Immature natural killer cell (primary cell): ENCODE measurements around the gene ELF4. TPM values are rescaled to one million over a fixed set of nuclear protein-coding genes. Genes with fewer than 3 reads are reported as not detected.

Experiments
- DNase-seq, 3 donors: peaks; one replicate each; pipeline ENCODE4 v3.0.0; 2022; ENCODE audit warnings: mixed read lengths in 1 of 3
- H3K27ac Mint-ChIP-seq, 6 donors: one replicate each; pipeline ENCODE4 v1.8.0; 2020; ENCODE audit warnings: mixed read lengths in 6 of 6, mild to moderate bottlenecking in 5 of 6, inconsistent platforms in 4 of 6, moderate library complexity in 3 of 6
- H3K27me3 Mint-ChIP-seq, 3 donors: one replicate each; pipeline ENCODE4 v1.8.0; 2020 to 2021; ENCODE audit warnings: low read depth in 3 of 3, mild to moderate bottlenecking in 3 of 3, mixed read lengths in 3 of 3, moderate library complexity in 3 of 3, inconsistent platforms in 1 of 3
- H3K36me3 Mint-ChIP-seq, 3 donors: one replicate each; pipeline ENCODE4 v1.8.0; 2020; ENCODE audit warnings: mixed read lengths in 3 of 3, inconsistent platforms in 2 of 3, mild to moderate bottlenecking in 2 of 3
- H3K4me1 Mint-ChIP-seq, 2 donors: one replicate each; pipeline ENCODE4 v1.8.0; 2020; ENCODE audit warnings: inconsistent platforms in 2 of 2, mild to moderate bottlenecking in 2 of 2, mixed read lengths in 2 of 2, moderate library complexity in 1 of 2
- H3K4me3 Mint-ChIP-seq, 5 donors: one replicate each; pipeline ENCODE4 v1.8.0; 2020; ENCODE audit warnings: mild to moderate bottlenecking in 5 of 5, mixed read lengths in 5 of 5, inconsistent platforms in 3 of 5, moderate library complexity in 3 of 5
- H3K9me3 Mint-ChIP-seq, 6 donors: one replicate each; pipeline ENCODE4 v1.8.0; 2020; ENCODE audit warnings: mild to moderate bottlenecking in 6 of 6, mixed read lengths in 6 of 6, inconsistent platforms in 4 of 6, moderate library complexity in 3 of 6
- polyA plus RNA-seq, 3 donors: library from polyadenylated mRNA; unstranded; fragments of 300-500 nt; fragmentation: Illumina TruSeq; gene quantifications; one replicate each; pipeline ENCODE4 v1.2.3, GENCODE V29; 2021

ELF4 gene
- polyA plus RNA-seq, 3 donors from 2014 or later, result 12.3 to 44.9 (median 14.7) TPM

DNA sequence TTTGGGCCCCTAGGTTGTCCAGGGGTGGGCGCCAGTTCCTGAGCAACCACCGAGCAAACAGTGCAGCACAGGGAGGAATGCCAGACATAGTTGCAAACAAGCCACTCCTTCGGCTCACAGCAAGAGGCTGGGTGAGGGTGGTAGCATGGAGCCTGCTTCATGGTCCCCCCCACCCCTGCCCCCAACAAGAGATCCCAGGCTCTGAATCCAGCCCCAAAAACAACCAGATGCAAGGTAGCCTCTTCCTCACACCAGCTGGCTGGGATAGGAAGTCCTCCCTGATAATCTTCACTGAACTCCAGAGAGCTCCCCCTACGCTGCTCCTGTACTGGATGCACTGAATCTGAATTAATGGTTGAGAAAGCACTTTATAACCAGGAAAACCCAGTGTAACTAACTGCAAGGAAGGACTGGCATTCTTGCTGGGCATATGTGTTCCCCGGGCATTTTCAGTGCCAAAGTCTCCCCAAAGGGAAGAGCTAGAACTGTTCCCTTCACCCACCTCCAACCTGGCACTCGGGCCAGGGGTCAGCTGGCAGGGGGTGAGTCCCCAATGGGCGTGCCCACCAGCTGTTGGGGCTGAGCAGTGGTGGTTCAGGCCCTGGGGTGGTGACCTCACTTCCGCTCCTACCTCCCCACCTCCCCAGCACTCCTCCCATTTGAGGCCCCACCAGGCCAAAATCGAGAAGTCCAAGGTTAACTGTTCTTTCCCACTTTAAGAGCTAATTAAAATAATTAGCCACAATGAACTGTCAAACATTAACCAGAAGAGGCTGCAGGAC is 1.5 kb downstream of the ELF4 start:
- Mint-ChIP-seq H3K27me3 (peaks cover 0 to 6% (median 3%) of the 10 kb centered on the region in 3 donors), H3K4me3 (peak overlapping the region; percentile 88 to 92 (median 91)), H3K4me1 (peaks cover 53 to 54% of the 10 kb centered on the region in 2 donors), H3K36me3 (no peaks in the 10 kb centered on the region), H3K9me3 (no peaks in the 10 kb centered on the region), H3K27ac (peak overlapping the region; percentile 85 to 93 (median 92))
- peak; percentile 52 to 55 (median 53) for DNase-seq

DNA sequence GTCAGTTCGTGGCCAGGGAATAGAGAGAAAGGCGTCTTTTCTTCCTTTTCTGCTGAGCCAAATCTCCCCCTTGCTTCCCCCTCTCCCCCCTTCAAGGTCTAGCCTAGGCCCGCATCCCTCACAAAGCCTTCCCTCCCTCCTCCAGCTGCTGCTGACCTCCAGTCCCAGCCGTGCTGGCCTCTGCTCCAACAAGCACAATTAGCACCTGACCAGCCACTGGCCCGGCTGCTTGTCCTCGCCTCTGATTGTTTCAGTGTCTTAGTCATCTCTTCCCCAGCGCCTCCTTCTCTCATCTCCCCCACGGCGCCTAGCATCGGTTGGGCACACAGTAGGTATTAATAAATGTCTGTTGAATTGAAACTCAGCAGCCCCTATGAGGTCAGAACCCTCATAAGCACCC is 4.2 kb downstream of the ELF4 start:
- Mint-ChIP-seq H3K4me3 (peak overlapping the region; percentile 39 to 78 (median 54)), H3K4me1 (peaks cover 72 to 74% of the 10 kb centered on the region in 2 donors), H3K36me3 (peaks cover 0 to under 1% (median 0%) of the 10 kb centered on the region in 3 donors), H3K9me3 (no peaks in the 10 kb centered on the region), H3K27ac (peak overlapping the region; percentile 55 to 85 (median 82)), H3K27me3 (peaks cover 0 to 6% (median 5%) of the 10 kb centered on the region in 3 donors)
- no peak for DNase-seq

DNA sequence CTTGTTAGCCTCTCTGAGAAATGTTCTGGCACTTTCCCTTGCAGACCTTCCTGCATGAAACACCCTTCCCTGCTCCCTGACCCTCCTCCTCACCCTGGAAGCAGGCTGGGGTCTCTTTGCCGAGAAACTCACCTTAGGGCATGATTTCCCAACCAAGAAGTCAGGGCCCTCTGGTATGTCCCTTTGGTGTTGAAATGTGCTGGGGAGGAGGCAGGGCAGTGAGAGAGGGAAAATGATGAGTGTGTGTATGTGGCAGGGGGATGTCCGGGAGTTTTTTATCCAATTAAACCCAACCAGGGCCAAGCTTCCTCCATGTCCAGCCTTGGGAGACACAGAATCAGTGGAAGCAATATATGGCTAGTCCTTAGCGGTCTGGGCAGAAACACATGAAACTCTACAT is 5.1 kb downstream of the ELF4 start:
- Mint-ChIP-seq H3K27me3 (peaks cover 0 to 6% (median 5%) of the 10 kb centered on the region in 3 donors), H3K27ac (peak overlapping the region in 5 of 6 donors; percentile 54 to 82 (median 66)), H3K4me3 (peak overlapping the region; percentile 19 to 59 (median 28)), H3K36me3 (peaks cover 0 to 4% (median 0%) of the 10 kb centered on the region in 3 donors), H3K4me1 (peaks cover 80 to 83% of the 10 kb centered on the region in 2 donors), H3K9me3 (no peaks in the 10 kb centered on the region)
- no peak for DNase-seq

DNA sequence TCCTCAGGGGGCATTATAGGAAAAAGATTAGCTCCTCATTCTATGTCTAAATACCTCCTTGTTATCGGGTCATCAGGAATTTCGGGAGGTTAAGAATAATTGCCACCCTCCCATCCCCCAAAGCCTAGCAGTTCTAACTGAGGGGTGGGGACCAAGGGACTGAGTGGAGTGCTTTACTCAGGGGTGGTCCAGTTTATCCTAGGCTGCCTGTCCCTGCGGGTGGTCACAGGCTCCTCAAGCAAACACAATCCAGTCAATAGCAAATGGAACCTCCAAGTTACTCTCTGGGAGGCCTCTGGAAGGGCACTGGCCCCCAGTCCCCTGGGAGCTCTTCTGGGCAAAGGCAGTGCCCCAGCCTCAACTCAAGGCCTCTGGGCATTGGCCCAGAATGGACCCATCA is 6.7 kb downstream of the ELF4 start:
- Mint-ChIP-seq H3K27me3 (peaks cover 0 to 6% (median 0%) of the 10 kb centered on the region in 3 donors), H3K9me3 (no peaks in the 10 kb centered on the region), H3K4me1 (peaks cover 90 to 94% of the 10 kb centered on the region in 2 donors), H3K36me3 (peaks cover 0 to 4% (median 0%) of the 10 kb centered on the region in 3 donors), H3K27ac (peak overlapping the region in 4 of 6 donors; percentile 55 to 70 (median 67)), H3K4me3 (peak overlapping the region in 1 of 5 donors; percentile 49)
- DNase-seq, result no peak

DNA sequence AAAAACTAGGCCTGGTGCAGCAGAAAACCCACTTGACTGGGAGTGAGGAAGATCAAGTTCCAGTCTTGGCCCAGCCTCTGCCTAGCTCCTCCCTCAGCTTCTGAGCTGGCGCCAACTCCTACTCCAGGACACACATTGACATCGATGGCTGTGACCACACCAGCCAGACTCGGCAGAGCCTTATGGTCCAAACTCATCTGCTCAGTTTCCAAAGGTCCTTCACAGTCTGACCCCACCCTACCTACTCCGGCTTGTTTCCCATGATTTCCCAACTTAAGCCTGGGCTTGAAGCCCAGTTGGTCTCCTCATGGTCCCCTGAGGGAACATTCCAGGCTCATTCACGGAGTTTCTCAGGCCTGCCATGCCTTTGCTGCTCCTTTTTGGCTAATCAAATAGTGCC is 10.1 kb downstream of the ELF4 start:
- H3K4me3 Mint-ChIP-seq, result peak overlapping the region in 4 of 5 donors; percentile 4 to 26 (median 14)

DNA sequence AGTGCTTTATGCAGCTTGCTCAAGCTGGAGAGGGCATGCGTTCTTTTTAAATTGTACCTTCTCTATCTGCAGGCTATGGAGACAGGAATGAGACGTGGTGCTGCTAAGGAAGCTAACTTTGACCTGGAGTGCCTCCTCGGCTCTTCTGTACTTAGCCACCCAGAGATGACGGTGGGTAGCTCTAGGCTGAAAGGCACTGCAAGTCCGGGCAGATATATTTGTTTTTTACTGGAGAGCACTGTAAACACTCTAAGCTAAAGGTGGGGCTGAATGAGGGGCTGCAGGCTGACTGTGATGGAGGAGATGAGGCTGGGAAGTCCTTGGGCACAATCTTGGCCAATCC is 12.1 kb downstream of the ELF4 start:
- no peaks in the 10 kb centered on the region for H3K9me3 Mint-ChIP-seq
- H3K4me3 Mint-ChIP-seq, result peak overlapping the region; percentile 71 to 85 (median 71)
- DNase-seq, result no peak
- H3K27ac Mint-ChIP-seq, result peak overlapping the region; percentile 87 to 94 (median 92)
- H3K4me1 Mint-ChIP-seq, result peaks cover 84% of the 10 kb centered on the region in 2 donors
- peaks cover 1 to 7% (median 6%) of the 10 kb centered on the region in 3 donors for H3K27me3 Mint-ChIP-seq
- peaks cover 0 to 4% (median 0%) of the 10 kb centered on the region in 3 donors for H3K36me3 Mint-ChIP-seq

More for the DNA sequence above, 10.1 kb downstream of the ELF4 start:
- peaks cover 0 to 4% (median 0%) of the 10 kb centered on the region in 3 donors for H3K36me3 Mint-ChIP-seq
- no peaks in the 10 kb centered on the region for H3K9me3 Mint-ChIP-seq
- H3K4me1 Mint-ChIP-seq, result peaks cover 87 to 89% of the 10 kb centered on the region in 2 donors
- H3K27me3 Mint-ChIP-seq, result peaks cover 0 to 4% (median 2%) of the 10 kb centered on the region in 3 donors
- no peak for DNase-seq
- peak overlapping the region; percentile 72 to 94 (median 90) for H3K27ac Mint-ChIP-seq

DNA sequence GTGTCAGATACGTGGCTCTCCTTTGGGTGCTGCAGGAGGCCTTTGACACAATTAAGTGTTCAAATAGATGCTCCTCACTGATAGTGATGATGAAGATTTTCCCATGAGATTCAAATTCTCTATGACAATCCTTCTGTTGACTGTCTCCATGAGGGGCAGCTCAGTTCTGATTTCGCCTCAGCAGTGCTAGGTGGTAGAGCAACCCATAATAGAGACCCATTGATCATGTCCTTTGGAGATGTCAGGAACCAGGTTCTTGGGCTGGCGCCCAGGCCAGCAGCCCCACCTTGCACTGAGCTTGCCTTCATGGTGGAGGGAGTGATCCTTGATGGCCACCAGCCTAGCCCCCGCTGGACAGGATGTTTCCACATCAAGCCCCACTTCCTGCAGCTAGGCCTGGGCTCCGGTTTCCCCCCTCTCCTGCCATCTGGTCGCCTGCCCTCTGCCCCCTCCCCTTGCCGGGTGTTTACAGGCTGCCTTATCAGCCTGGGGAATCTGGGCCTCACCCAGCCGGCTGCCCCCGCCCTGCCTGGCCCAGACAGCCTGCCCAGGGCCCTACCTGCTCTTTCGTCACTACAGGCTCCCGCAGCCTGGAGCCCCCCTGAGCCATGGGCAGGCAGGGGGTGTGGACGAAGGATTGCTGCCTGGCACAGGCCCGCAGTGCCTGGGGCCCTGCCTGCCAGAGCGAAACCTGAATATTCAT is 12.6 kb downstream of the ELF4 start:
- H3K9me3 Mint-ChIP-seq, result no peaks in the 10 kb centered on the region
- H3K27me3 Mint-ChIP-seq, result peaks cover 1 to 7% (median 6%) of the 10 kb centered on the region in 3 donors
- peak overlapping the region; percentile 87 to 94 (median 92) for H3K27ac Mint-ChIP-seq
- peaks cover 84% of the 10 kb centered on the region in 2 donors for H3K4me1 Mint-ChIP-seq
- peak; percentile 43 to 60 (median 57) for DNase-seq
- H3K36me3 Mint-ChIP-seq, result peaks cover 0 to 4% (median 0%) of the 10 kb centered on the region in 3 donors
- H3K4me3 Mint-ChIP-seq, result peak overlapping the region; percentile 71 to 85 (median 71)

DNA sequence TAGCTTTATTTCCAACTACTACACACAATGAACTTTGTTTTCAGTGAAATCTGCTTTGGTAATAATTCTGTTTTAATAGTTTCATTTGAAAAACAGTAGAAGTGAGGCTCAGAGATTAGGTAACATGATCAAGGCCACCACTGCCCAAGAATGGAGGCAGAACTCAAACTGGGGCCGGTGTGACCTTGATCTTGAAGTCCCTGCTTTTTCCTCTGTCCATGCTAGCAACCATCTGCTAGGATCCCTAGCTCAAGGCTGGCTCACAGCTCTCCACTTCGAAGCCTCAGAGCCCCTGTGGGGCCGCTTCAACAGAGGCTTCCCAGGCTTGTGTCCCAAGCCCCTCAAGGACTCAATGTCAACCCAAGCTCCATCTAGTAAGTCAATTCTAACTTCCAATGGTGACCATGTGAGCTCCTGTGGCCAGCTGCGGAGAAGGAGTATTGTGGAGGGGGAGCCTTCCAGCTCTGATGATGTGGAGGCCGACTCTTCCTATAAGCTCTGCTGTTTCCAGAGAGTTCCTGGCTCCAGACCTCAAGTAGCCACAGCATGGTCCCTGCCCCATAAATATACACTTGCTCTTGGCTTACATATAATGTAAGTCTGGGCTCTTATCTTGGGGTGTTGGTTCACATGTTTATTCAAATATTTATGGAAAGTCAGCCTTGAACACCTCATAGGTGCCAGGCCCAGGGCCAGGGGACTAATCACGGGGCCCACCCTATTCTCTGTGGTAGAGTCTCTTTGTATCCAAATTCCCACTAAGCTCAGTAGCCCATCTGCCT is 14.9 kb downstream of the ELF4 start:
- H3K4me1 Mint-ChIP-seq, result peaks cover 83 to 85% of the 10 kb centered on the region in 2 donors

DNA sequence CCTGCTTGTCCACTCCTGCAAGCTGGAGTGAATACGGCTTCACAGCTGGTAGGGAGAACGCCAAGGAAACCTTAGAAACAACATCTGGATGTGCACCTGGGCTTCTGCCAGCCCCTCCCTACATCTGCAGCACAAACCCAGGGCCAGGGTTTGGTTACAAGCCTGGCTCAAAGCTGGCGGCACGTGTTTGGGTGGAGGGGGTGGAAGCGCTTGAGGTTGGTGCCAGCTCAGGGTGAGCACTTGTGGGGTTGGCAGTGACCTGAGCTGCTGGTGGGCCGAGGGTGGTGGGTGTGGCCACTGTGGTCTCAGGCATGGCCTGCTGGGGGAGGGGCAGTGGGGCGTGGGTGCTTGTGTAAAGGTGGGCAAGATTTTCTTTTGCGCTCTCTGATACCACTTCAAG is 15.6 kb downstream of the ELF4 start:
- Mint-ChIP-seq H3K9me3 (no peaks in the 10 kb centered on the region), H3K4me3 (peak overlapping the region; percentile 26 to 61 (median 51)), H3K27me3 (peaks cover 3 to 17% (median 12%) of the 10 kb centered on the region in 3 donors), H3K27ac (peak overlapping the region; percentile 78 to 90 (median 88)), H3K36me3 (peaks cover 0 to 3% (median 0%) of the 10 kb centered on the region in 3 donors), H3K4me1 (peaks cover 81 to 84% of the 10 kb centered on the region in 2 donors)
- peak in 2 of 3 donors; percentile 33 to 44 for DNase-seq

More for the DNA sequence above, 14.9 kb downstream of the ELF4 start:
- H3K27me3 Mint-ChIP-seq, result peaks cover 3 to 13% (median 12%) of the 10 kb centered on the region in 3 donors
- H3K4me3 Mint-ChIP-seq, result peak overlapping the region; percentile 3 to 61 (median 42)
- peaks cover 0 to under 1% (median 0%) of the 10 kb centered on the region in 3 donors for H3K36me3 Mint-ChIP-seq
- DNase-seq, result no peak
- H3K27ac Mint-ChIP-seq, result peak overlapping the region; percentile 78 to 90 (median 88)
- no peaks in the 10 kb centered on the region for H3K9me3 Mint-ChIP-seq

DNA sequence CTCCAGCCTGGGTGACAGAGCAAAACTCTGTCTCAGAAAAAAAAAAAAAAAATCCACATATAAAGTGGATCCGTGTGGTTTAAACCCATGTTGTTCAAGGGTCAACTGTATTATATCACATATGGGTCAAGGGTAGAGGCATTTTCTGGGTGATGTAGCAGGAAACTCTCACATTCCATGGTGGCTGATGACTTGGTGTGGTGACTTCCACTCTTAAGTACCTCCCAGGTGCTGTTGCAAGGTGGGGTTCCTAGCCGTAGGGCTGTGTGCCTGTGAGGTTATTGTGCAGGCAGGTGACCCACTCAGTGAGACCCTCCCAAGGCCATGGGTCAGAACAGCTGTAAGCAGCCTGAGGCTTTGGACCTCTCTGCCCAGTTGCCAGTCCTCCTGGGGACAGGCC is 17.0 kb downstream of the ELF4 start:
- peaks cover 0 to 3% (median 0%) of the 10 kb centered on the region in 3 donors for H3K36me3 Mint-ChIP-seq
- peak overlapping the region in 3 of 5 donors; percentile 12 to 96 (median 43) for H3K4me3 Mint-ChIP-seq
- no peak for DNase-seq
- no peaks in the 10 kb centered on the region for H3K9me3 Mint-ChIP-seq
- H3K27ac Mint-ChIP-seq, result peak overlapping the region; percentile 94 to 98 (median 96)
- peaks cover 80 to 84% of the 10 kb centered on the region in 2 donors for H3K4me1 Mint-ChIP-seq
- peaks cover 3 to 17% (median 12%) of the 10 kb centered on the region in 3 donors for H3K27me3 Mint-ChIP-seq

DNA sequence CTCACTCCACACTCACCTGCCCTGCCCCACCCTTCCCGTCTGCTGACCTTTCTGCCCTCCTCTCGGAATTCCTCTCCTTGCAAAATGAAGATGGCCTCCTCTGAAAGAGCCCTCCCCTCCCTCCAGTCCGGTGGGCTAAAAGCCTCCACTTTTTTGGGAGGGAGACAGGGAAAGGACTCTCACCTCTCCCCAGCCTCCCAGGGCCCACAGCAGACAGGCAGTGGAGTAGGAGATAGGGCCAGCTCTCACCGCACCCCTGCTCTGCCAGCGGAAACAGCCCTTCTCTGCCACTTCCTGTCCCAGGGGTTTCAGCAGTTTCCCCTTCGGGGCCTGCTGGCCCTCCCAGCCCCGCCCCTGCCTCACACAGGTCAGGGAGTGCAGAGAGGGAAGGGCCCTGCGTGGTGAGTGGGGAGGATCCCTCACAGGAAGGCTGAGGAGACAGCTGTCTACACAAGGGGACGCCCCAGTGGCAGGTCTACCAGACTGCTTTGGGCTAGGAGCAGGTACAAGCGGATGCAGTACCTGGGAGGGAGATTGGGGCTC is 18.2 kb downstream of the ELF4 start:
- Mint-ChIP-seq H3K27ac (peak overlapping the region; percentile 94 to 98 (median 96)), H3K27me3 (peaks cover 7 to 17% (median 12%) of the 10 kb centered on the region in 3 donors), H3K4me1 (peaks cover 81 to 83% of the 10 kb centered on the region in 2 donors), H3K9me3 (no peaks in the 10 kb centered on the region), H3K4me3 (peak overlapping the region; percentile 89 to 96 (median 96)), H3K36me3 (peaks cover 0 to 6% (median 0%) of the 10 kb centered on the region in 3 donors)
- peak; percentile 84 to 86 (median 85) for DNase-seq

DNA sequence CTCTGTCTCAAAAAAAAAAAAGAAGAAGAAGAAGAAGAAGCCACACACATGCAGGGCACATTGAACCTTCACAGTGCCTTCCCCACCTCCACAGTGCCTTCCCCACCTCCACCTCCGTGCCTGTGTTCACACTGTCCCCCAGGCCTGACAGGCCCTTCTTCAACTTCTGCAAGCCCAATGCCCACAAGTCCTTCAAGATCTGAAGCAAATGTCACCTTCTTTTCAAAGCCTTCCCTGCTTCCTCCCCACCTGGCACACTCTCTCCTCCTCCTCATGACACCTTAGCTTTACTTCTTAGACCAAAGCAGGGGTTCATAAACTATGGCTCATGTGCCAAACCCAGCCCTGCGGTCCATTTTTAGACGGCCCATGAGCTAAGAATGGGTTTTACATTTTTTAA is 19.9 kb downstream of the ELF4 start:
- Mint-ChIP-seq H3K9me3 (no peaks in the 10 kb centered on the region), H3K27ac (peak overlapping the region; percentile 88 to 98 (median 95)), H3K36me3 (peaks cover 0 to 6% (median 0%) of the 10 kb centered on the region in 3 donors), H3K4me1 (peaks cover 85 to 87% of the 10 kb centered on the region in 2 donors), H3K4me3 (peak overlapping the region; percentile 49 to 96 (median 89)), H3K27me3 (peaks cover 12 to 25% (median 13%) of the 10 kb centered on the region in 3 donors)
- DNase-seq, result no peak
